HCT116 (cell line): ENCODE measurements around the gene DRICH1. TPM values are rescaled to one million over a fixed set of nuclear protein-coding genes. Genes with fewer than 3 reads are reported as not detected.

Source experiments
- ATAC-seq: fragments of 200-7000 bp; cut with Tn5 transposase; 2 replicates; pipeline ENCODE4 v1.9.1; 2020; ENCODE audit warnings: mild to moderate bottlenecking, moderate library complexity
- BruUV-seq: library from RNA; stranded (reverse); fragments of 400-500 nt; replicated peaks from 2 replicates; lab custom pipeline; 2021; lab: Mats Ljungman, UMichigan
- CTCF ChIA-PET: fragments of 300-600 bp; sonication (Branson Sonifier 250); formaldehyde crosslinking; loops from one replicate; lab custom pipeline; 2021; ENCODE audit warnings: antibody characterized with exemption; lab: Charles Lee
- POLR2A ChIA-PET: fragments of 300-600, 350-600 bp; sonication (Branson Sonifier 250); formaldehyde crosslinking; loops from one replicate; lab custom pipeline; 2021; ENCODE audit warnings: antibody characterized with exemption; lab: Charles Lee
- RAD21 ChIA-PET, 2 experiments: fragments of 300-600 bp; sonication (Branson Sonifier 250); formaldehyde crosslinking; loops; one replicate each; lab custom pipeline; 2023; ENCODE audit warnings: low total read pairs in 2 of 2; ENCODE audit not compliant: uncharacterized antibody in 2 of 2, unreplicated experiment in 2 of 2, low non-redundant PET in 1 of 2; lab: Charles Lee
- DNase-seq: peaks from one replicate; pipeline ENCODE4 v3.0.0-alpha.2; 2010; ENCODE audit warnings: low read depth, low spot score
- H2AFZ ChIP-seq: fragments of 200-600 bp; shearing (Covaris generic), sonication (generic); 2 replicates; pipeline ENCODE4 v1.6.1; 2017; ENCODE audit warnings: low read depth, mixed run types, mixed read lengths, antibody characterized with exemption, low read length; ENCODE audit not compliant: poor library complexity, severe bottlenecking
- H3K27ac ChIP-seq: 2 replicates; pipeline ENCODE4 v1.5.1; 2012; ENCODE audit warnings: low read depth, low read length
- H3K27me3 ChIP-seq: fragments of 200-600 bp; sonication (generic); 2 replicates; pipeline ENCODE4 v1.6.1; 2016; ENCODE audit warnings: mixed run types, low read length, mixed read lengths; ENCODE audit not compliant: insufficient read depth
- H3K36me3 ChIP-seq, 2 experiments: fragments of 200-500 bp in 1 of 2; fragments of 200-600 bp in 1 of 2; sonication (Bioruptor generic) in 1 of 2; sonication (generic) in 1 of 2; 2 replicates each; pipeline versions ENCODE4 v1.5.1 to v1.6.1; 2014 to 2016; ENCODE audit warnings: low read length in 2 of 2, inconsistent platforms in 1 of 2, mixed read lengths in 1 of 2, mixed run types in 1 of 2; ENCODE audit not compliant: insufficient read depth in 2 of 2, control insufficient read depth in 1 of 2
- H3K4me1 ChIP-seq, 2 experiments: fragments of 200-600 bp in 1 of 2; sonication (generic) in 1 of 2; 2 replicates each; pipeline versions ENCODE4 v1.5.1 to v1.6.1; 2012 to 2017; ENCODE audit warnings: low read length in 2 of 2, inconsistent platforms in 1 of 2, mild to moderate bottlenecking in 1 of 2, mixed read lengths in 1 of 2, mixed run types in 1 of 2, moderate library complexity in 1 of 2; ENCODE audit not compliant: insufficient read depth in 2 of 2, control insufficient read depth in 1 of 2
- H3K4me2 ChIP-seq: fragments of 200-600 bp; sonication (generic); 2 replicates; pipeline ENCODE4 v1.6.1; 2017; ENCODE audit warnings: mixed run types, low read length, mixed read lengths
- H3K4me3 ChIP-seq, 2 experiments: fragments of 200-600 bp in 1 of 2; sonication (generic) in 1 of 2; replicated peaks in 1 of 2; 2 replicates each; pipeline ENCODE4 v1.5.1; 2011 to 2016; ENCODE audit warnings: low read length in 2 of 2, control low read depth in 1 of 2, low read depth in 1 of 2, mild to moderate bottlenecking in 1 of 2, mixed read lengths in 1 of 2, mixed run types in 1 of 2
- H3K79me2 ChIP-seq: fragments of 200-600 bp; sonication (generic); 2 replicates; pipeline ENCODE4 v1.6.1; 2017; ENCODE audit warnings: mild to moderate bottlenecking, mixed run types, low read length, moderate library complexity, mixed read lengths; ENCODE audit not compliant: insufficient read depth
- H3K9ac ChIP-seq: fragments of 200-600 bp; sonication (generic); 2 replicates; pipeline ENCODE4 v1.6.1; 2016; ENCODE audit warnings: low read length, mixed read lengths
- H3K9me2 ChIP-seq: fragments of 200-600 bp; sonication (generic), shearing (Covaris generic); 2 replicates; pipeline ENCODE4 v1.6.1; 2017; ENCODE audit warnings: mixed run types, mild to moderate bottlenecking, moderate library complexity; ENCODE audit not compliant: insufficient read depth
- H3K9me3 ChIP-seq, 2 experiments: fragments of 200-500 bp in 1 of 2; fragments of 200-600 bp in 1 of 2; sonication (Bioruptor generic) in 1 of 2; sonication (generic) in 1 of 2; 2 replicates each; pipeline ENCODE4 v1.6.1; 2014 to 2017; ENCODE audit warnings: low read length in 2 of 2, mixed read lengths in 2 of 2, inconsistent platforms in 1 of 2, low read depth in 1 of 2, mild to moderate bottlenecking in 1 of 2, mixed run types in 1 of 2, moderate library complexity in 1 of 2; ENCODE audit not compliant: control insufficient read depth in 1 of 2, insufficient read depth in 1 of 2
- H4K20me1 ChIP-seq: fragments of 200-600 bp; sonication (generic), shearing (Covaris generic); 2 replicates; pipeline ENCODE4 v1.6.1; 2017; ENCODE audit warnings: mixed run types, mild to moderate bottlenecking, moderate library complexity; ENCODE audit not compliant: insufficient read depth
- CBX3 ChIP-seq: IDR thresholded peaks from 2 replicates; pipeline ENCODE4 v1.6.1; 2012; ENCODE audit warnings: low read depth
- CEBPB ChIP-seq: IDR thresholded peaks from 2 replicates; pipeline ENCODE4 v1.6.1; 2012; ENCODE audit warnings: low read depth
- EGR1 ChIP-seq: IDR thresholded peaks from 2 replicates; pipeline ENCODE4 v1.6.1; 2012; ENCODE audit warnings: low read depth
- ELF1 ChIP-seq: IDR thresholded peaks from 2 replicates; pipeline ENCODE4 v1.6.1; 2012; ENCODE audit warnings: low read depth, borderline replicate concordance
- EZH2 ChIP-seq: fragments of 200-600 bp; sonication (generic); IDR thresholded peaks from 2 replicates; pipeline ENCODE4 v1.6.1; 2017; ENCODE audit warnings: antibody characterized with exemption, mixed run types
- EZH2phosphoT487 ChIP-seq: fragments of 200-600 bp; IDR thresholded peaks from 2 replicates; pipeline ENCODE4 v1.6.1; 2018; ENCODE audit warnings: antibody characterized with exemption, borderline replicate concordance
- POLR2A ChIP-seq: IDR thresholded peaks from 2 replicates; pipeline ENCODE4 v1.7.0; 2011; ENCODE audit warnings: borderline replicate concordance; ENCODE audit not compliant: insufficient read depth, insufficient read length; ENCODE audit errors: extremely low read depth
- POLR2AphosphoS5 ChIP-seq: IDR thresholded peaks from 2 replicates; pipeline ENCODE4 v1.6.1; 2011; ENCODE audit warnings: mild to moderate bottlenecking, low read depth, low read length, moderate library complexity
- RAD21 ChIP-seq: IDR thresholded peaks from 2 replicates; pipeline ENCODE4 v1.6.1; 2012; ENCODE audit warnings: low read depth, mild to moderate bottlenecking
- SP1 ChIP-seq: IDR thresholded peaks from 2 replicates; pipeline ENCODE4 v1.6.1; 2012; ENCODE audit warnings: low read depth
- SRF ChIP-seq: IDR thresholded peaks from 2 replicates; pipeline ENCODE4 v1.6.1; 2012; ENCODE audit warnings: low read depth
- TCF7L2 ChIP-seq: IDR thresholded peaks from 2 replicates; pipeline ENCODE4 v1.7.0; 2011; ENCODE audit warnings: borderline replicate concordance, inconsistent platforms; ENCODE audit not compliant: insufficient read depth, insufficient read length; ENCODE audit errors: extremely low read depth
- ZFX ChIP-seq: fragments of 450-650 bp; IDR thresholded peaks from 2 replicates; pipeline ENCODE4 v1.6.1; 2017
- intact Hi-C: fragments of 100-400 bp; cut with micrococcal nuclease; formaldehyde crosslinking; loops from 2 replicates; pipeline ENCODE4 v1.10.0; 2022
- total RNA-seq: library from RNA; stranded (reverse); gene quantifications from one replicate; pipeline ENCODE4 v1.2.1, GENCODE V29; 2021; ENCODE audit not compliant: unreplicated experiment
- TF ChIP-seq, protein P1 (sequence below): IDR thresholded peaks from 2 replicates; pipeline ENCODE4 v1.6.1; 2011; ENCODE audit warnings: mild to moderate bottlenecking, low read length, moderate library complexity; ENCODE audit not compliant: insufficient replicate concordance; ENCODE audit errors: extremely low read depth
- TF ChIP-seq, protein P2 (sequence below): IDR thresholded peaks from 2 replicates; pipeline ENCODE4 v1.6.1; 2012; ENCODE audit warnings: low read depth
- TF ChIP-seq, protein P3 (sequence below): IDR thresholded peaks from 2 replicates; pipeline ENCODE4 v1.6.1; 2012

Gene DRICH1
- total RNA-seq, 1 experiment from 2014 or later, result 0.44 TPM

DNA sequence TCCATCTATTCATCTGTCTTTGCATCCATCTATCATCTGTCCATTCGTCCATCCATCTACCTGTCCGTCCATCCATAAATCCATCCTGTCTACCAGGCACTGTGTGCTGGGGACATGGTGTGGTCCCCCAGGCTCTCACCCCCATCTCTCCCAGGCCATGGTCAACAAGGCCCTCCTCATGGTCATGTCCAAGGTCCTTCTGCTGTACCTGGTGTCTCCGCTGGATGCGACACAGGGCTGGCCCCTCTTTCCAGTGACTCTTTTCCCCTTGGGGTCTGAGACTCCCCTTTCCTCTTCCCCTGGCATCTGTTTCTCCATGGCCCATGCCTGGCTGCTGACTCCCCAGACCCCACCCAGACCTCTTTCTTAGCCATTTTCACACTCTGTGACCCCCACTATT, 56.5 kb downstream of the DRICH1 start:
- H3K27me3 ChIP-seq, result no peaks in the 10 kb centered on the region
- intact Hi-C loops, result no loop called here
- no peak overlapping the region for H3K4me2 ChIP-seq
- POLR2A ChIA-PET, result no interaction called here
- H3K4me3 ChIP-seq, result no peak overlapping the region
- DNase-seq, result no peak
- H3K79me2 ChIP-seq, result no peaks in the 10 kb centered on the region
- H4K20me1 ChIP-seq, result no peaks in the 10 kb centered on the region
- H3K36me3 ChIP-seq, result no peaks in the 10 kb centered on the region
- no peak overlapping the region for H3K27ac ChIP-seq
- BruUV-seq, result no TSS peak
- H3K9ac ChIP-seq, result no peak overlapping the region
- CTCF ChIA-PET, result no interaction called here
- no peak overlapping the region for H2AFZ ChIP-seq
- H3K9me2 ChIP-seq, result no peaks in the 10 kb centered on the region
- no peaks in the 10 kb centered on the region for H3K4me1 ChIP-seq
- H3K9me3 ChIP-seq, result no peaks in the 10 kb centered on the region
- no peak for ATAC-seq
- RAD21 ChIA-PET, result no interaction called here
- TF ChIP-seq, protein P1, sequence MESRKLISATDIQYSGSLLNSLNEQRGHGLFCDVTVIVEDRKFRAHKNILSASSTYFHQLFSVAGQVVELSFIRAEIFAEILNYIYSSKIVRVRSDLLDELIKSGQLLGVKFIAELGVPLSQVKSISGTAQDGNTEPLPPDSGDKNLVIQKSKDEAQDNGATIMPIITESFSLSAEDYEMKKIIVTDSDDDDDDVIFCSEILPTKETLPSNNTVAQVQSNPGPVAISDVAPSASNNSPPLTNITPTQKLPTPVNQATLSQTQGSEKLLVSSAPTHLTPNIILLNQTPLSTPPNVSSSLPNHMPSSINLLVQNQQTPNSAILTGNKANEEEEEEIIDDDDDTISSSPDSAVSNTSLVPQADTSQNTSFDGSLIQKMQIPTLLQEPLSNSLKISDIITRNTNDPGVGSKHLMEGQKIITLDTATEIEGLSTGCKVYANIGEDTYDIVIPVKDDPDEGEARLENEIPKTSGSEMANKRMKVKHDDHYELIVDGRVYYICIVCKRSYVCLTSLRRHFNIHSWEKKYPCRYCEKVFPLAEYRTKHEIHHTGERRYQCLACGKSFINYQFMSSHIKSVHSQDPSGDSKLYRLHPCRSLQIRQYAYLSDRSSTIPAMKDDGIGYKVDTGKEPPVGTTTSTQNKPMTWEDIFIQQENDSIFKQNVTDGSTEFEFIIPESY, result no peak
- TF ChIP-seq RAD21, result no peak
- no peak for TF ChIP-seq SP1
- TF ChIP-seq EZH2, result no peak
- TF ChIP-seq EZH2phosphoT487, result no peak
- no peak for TF ChIP-seq CEBPB
- TF ChIP-seq ZFX, result no peak
- TF ChIP-seq, protein P2, sequence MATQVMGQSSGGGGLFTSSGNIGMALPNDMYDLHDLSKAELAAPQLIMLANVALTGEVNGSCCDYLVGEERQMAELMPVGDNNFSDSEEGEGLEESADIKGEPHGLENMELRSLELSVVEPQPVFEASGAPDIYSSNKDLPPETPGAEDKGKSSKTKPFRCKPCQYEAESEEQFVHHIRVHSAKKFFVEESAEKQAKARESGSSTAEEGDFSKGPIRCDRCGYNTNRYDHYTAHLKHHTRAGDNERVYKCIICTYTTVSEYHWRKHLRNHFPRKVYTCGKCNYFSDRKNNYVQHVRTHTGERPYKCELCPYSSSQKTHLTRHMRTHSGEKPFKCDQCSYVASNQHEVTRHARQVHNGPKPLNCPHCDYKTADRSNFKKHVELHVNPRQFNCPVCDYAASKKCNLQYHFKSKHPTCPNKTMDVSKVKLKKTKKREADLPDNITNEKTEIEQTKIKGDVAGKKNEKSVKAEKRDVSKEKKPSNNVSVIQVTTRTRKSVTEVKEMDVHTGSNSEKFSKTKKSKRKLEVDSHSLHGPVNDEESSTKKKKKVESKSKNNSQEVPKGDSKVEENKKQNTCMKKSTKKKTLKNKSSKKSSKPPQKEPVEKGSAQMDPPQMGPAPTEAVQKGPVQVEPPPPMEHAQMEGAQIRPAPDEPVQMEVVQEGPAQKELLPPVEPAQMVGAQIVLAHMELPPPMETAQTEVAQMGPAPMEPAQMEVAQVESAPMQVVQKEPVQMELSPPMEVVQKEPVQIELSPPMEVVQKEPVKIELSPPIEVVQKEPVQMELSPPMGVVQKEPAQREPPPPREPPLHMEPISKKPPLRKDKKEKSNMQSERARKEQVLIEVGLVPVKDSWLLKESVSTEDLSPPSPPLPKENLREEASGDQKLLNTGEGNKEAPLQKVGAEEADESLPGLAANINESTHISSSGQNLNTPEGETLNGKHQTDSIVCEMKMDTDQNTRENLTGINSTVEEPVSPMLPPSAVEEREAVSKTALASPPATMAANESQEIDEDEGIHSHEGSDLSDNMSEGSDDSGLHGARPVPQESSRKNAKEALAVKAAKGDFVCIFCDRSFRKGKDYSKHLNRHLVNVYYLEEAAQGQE, result no peak
- TF ChIP-seq SRF, result no peak
- TF ChIP-seq EGR1, result no peak
- TF ChIP-seq, protein P3, sequence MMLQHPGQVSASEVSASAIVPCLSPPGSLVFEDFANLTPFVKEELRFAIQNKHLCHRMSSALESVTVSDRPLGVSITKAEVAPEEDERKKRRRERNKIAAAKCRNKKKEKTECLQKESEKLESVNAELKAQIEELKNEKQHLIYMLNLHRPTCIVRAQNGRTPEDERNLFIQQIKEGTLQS, result no peak
- TF ChIP-seq ELF1, result no peak
- no peak for TF ChIP-seq POLR2AphosphoS5
- TF ChIP-seq TCF7L2, result no peak
- no peak for TF ChIP-seq CBX3
- no peak for TF ChIP-seq POLR2A
